SK-N-MC (cell line): ENCODE data around the gene ZNF576.
"Not testable (repeated sequence)": the region's sequence is repeated elsewhere in the genome, so short reads cannot be mapped to it uniquely, and the experiment has no call there.

ENCODE experiments used
- DNase-seq: peaks from one replicate; pipeline ENCODE4 v3.0.0-alpha.2; 2011; ENCODE audit warnings: low read depth, low spot score
- H3K27ac ChIP-seq: fragments of 200-600 bp; sonication (generic); 2 replicates; pipeline ENCODE4 v1.5.1; 2016; ENCODE audit warnings: mixed run types
- H3K36me3 ChIP-seq: fragments of 200-600 bp; sonication (generic); 2 replicates; pipeline ENCODE4 v1.6.1; 2017; ENCODE audit warnings: antibody characterized with exemption, low read length, mixed read lengths; ENCODE audit not compliant: insufficient read depth
- H3K4me3 ChIP-seq: fragments of 200-600 bp; sonication (generic); 2 replicates; pipeline ENCODE4 v1.5.1; 2016
- H3K9ac ChIP-seq: fragments of 200-600 bp; sonication (generic); 2 replicates; pipeline ENCODE4 v1.8.0; 2017; ENCODE audit warnings: mixed run types, mixed read lengths; ENCODE audit not compliant: insufficient read length
- H3K9me3 ChIP-seq: fragments of 200-600 bp; sonication (generic); 2 replicates; pipeline ENCODE4 v1.6.1; 2017; ENCODE audit warnings: low read depth, mild to moderate bottlenecking, antibody characterized with exemption, low read length, moderate library complexity, mixed read lengths
- EZH2 ChIP-seq: fragments of 200-600 bp; sonication (generic); IDR thresholded peaks from one replicate; pipeline ENCODE4 v1.6.1; 2017; ENCODE audit warnings: antibody characterized with exemption
- FOXP2 ChIP-seq: optimal IDR thresholded peaks from 2 replicates; pipeline ENCODE3; 2011; ENCODE audit warnings: mild to moderate bottlenecking, moderate library complexity; ENCODE audit not compliant: insufficient read depth; ENCODE audit errors: extremely low read length, control extremely low read depth
- POLR2AphosphoS5 ChIP-seq: IDR thresholded peaks from 2 replicates; pipeline ENCODE4 v1.6.1; 2012; ENCODE audit warnings: mild to moderate bottlenecking, low read depth, low read length, borderline replicate concordance

Gene ZNF576

DNA sequence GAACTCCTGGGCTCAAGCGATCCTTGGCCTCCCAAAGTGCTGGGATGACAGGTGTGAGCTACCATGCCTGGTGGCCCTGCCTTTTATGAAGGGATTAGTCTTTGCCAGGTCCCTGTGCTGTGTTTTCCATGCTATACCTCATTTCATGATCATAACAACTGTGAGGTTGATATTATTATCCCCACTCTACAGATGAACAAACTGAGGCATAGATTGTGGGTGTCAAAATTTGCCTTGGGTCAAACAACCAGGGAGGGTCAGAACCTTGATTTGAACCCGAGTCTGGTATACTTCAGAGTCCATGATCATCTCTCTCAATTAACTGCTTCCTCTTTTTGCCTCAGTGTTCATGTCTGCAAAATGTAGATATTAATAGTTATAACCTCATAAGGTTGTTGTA is 13.9 kb upstream of the ZNF576 start:
- Histone ChIP-seq H3K36me3 (no peaks in the 10 kb centered on the region), H3K9ac (no peak overlapping the region), H3K4me3 (no peak overlapping the region), H3K27ac (no peak overlapping the region), H3K9me3 (no peaks in the 10 kb centered on the region)
- TF ChIP-seq FOXP2 (no peak), EZH2 (no peak), POLR2AphosphoS5 (no peak)
- no peak for DNase-seq

DNA sequence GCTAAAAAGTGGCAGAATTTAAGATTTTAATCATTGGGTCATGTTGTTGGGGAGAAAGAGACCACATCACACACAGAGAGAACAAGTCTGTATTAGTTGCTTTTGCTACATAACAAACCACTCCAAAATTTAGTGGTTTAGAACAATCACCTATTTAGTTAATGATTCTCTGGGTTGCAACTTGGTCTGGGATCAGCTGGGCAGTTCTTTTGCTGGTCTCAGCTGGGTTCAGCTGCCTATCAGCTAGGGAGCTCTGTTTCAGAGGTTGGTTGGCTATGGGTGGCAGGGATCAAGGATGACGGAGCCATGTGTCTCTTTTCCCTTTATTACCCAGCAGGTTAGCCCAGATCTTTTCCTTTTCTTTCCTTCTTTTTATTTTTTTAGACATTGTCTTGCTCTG is 11.9 kb upstream of the ZNF576 start:
- DNase-seq: no peak
- H3K36me3 ChIP-seq: no peaks in the 10 kb centered on the region
- H3K27ac ChIP-seq: no peak overlapping the region
- no peak overlapping the region for H3K9ac ChIP-seq
- TF ChIP-seq POLR2AphosphoS5 (no peak), FOXP2 (no peak), EZH2 (no peak)
- no peak overlapping the region for H3K4me3 ChIP-seq
- H3K9me3 ChIP-seq: no peaks in the 10 kb centered on the region

DNA sequence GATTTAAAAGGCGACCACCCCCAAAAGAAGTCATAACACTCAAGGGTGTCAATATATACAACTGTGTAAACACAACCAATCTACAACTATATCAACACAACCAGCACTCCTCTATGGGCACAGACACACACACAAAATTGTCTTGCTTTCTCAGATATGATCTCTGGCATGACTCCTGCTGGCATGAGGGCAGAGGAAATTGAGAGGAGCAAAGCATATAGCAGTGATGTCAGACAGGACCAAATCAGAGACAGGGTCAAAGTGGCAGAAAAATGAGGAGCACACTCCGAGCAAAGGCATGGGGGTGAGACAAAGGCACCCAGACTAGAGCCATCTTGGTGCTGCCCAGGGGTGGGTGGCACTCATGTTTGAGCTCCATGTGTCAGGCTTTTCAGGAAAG is 10.0 kb upstream of the ZNF576 start:
- Histone ChIP-seq H3K9ac (no peak overlapping the region), H3K9me3 (no peaks in the 10 kb centered on the region)

DNA sequence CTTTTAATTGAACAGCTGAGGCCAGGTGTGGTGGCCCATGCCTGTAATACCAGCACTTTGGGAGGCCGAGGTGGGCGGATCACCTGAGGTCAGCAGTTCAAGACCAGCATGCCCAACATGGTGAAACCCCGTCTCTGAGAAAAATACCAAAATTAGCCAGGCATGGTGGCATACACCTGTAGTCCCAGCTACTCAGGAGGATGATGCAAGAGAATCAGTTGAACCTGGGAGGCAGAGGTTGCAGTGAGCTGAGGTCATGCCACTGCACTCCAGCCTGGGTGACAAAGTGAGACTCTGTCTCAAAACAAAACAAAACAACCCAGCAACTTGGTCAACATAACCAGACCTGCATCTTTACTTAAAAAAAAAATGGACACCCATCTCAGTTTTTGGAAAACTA is 9.4 kb upstream of the ZNF576 start:
- not testable (repeated sequence) for DNase-seq, H3K9ac ChIP-seq, H3K9me3 ChIP-seq, H3K27ac ChIP-seq, H3K36me3 ChIP-seq, H3K4me3 ChIP-seq

More for the DNA sequence above, 10.0 kb upstream of the ZNF576 start:
- Histone ChIP-seq H3K36me3 (no peaks in the 10 kb centered on the region), H3K4me3 (no peak overlapping the region), H3K27ac (no peak overlapping the region)
- no peak for DNase-seq
- no peak for TF ChIP-seq FOXP2
- no peak for TF ChIP-seq POLR2AphosphoS5
- no peak for TF ChIP-seq EZH2

DNA sequence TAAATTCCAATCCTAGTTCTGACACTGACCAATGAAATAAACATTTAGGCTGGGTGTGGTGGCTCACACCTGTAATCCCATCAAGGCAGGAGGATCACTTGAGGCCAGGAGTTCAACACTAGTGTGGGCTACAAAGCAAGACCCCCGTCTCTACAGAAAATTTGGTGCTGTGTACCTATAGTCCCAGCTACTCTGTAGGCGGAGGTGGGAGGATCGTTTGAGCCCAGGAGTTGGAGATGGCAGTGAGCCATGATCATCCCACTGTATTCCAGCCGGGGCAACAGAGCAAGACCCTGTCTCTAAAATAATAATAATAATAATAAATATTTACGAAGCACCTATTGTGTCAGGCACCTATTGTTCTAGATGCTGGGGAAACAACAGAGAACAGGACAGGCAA is 7.1 kb upstream of the ZNF576 start:
- H3K9me3 ChIP-seq: no peaks in the 10 kb centered on the region
- DNase-seq: no peak
- no peak overlapping the region for H3K4me3 ChIP-seq
- H3K36me3 ChIP-seq: no peaks in the 10 kb centered on the region; the same call in 1 of the 2 replicates
- H3K9ac ChIP-seq: no peak overlapping the region
- TF ChIP-seq POLR2AphosphoS5 (no peak), FOXP2 (no peak), EZH2 (no peak)
- no peak overlapping the region for H3K27ac ChIP-seq

DNA sequence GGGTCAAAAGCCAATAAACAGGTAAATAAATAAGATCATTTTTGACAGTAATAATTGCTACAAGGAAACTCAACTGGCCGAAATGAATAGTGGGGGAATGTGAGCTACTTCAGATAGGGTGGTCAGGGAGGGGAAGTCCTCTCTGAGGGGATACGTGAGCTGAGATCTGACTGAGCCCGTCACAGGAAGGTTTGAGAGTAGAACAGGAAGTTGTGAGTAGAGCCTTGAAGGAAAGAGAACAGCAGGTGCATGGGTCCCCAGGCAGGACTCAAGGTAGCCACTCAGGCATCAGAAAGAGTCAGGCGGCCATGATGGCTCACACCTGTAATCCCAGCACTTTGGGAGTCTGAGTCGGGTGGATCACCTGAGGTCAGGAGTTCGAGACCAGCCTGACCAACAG is 6.7 kb upstream of the ZNF576 start:
- no peak overlapping the region for H3K9ac ChIP-seq
- DNase-seq: no peak
- no peaks in the 10 kb centered on the region; the same call in 1 of the 2 replicates for H3K36me3 ChIP-seq
- no peaks in the 10 kb centered on the region for H3K9me3 ChIP-seq
- H3K27ac ChIP-seq: no peak overlapping the region
- TF ChIP-seq EZH2 (no peak), FOXP2 (no peak), POLR2AphosphoS5 (no peak)
- no peak overlapping the region for H3K4me3 ChIP-seq

DNA sequence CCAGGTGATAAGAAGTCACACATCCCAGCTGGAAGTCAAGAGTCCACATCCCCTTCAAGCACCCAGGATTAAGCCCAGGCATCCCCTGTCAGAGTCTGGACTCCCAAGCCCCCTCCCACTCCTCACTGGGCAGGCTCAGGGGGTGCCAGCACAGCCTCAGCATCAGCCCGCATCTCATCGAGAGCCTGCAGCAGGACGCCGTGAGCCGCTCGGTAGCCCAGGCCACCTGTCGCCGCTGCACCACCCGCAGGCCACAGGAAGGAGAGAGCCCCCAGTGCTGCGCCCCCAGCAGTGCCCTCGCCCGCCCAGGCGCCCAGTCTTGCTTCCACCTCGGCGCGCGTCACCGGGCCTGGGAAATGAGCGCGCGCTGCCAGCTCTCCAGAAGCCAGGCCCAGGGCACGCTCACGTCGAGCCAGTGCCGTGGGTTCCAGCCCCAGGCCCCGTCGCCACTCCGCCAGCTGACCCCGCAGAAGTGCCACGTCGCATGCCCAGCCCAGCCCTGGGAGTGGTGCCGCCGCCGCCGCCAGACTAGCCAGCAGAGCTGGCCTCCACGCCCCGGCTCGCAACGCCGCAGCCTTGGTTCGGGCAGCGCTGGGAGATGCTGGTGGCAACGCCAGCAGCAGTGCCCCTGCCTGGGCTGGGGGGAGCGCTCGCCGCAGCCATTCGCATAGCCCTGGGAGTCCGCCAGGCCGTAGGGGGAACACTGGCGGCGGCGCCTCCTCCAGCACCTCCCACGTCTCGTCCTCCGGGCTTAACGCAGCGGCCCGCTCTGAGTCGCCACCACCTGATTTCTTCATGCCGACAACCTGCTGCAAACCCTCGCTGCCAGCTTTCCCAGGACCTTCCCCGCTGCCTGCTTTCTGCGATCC is 4.3 kb upstream of the ZNF576 start:
- Histone ChIP-seq H3K9me3 (no peaks in the 10 kb centered on the region), H3K27ac (no peak overlapping the region), H3K9ac (no peak overlapping the region), H3K4me3 (no peak overlapping the region), H3K36me3 (no peaks in the 10 kb centered on the region; the same call in 1 of the 2 replicates)
- DNase-seq: no peak
- no peak for TF ChIP-seq EZH2
- TF ChIP-seq FOXP2: no peak
- TF ChIP-seq POLR2AphosphoS5: no peak

DNA sequence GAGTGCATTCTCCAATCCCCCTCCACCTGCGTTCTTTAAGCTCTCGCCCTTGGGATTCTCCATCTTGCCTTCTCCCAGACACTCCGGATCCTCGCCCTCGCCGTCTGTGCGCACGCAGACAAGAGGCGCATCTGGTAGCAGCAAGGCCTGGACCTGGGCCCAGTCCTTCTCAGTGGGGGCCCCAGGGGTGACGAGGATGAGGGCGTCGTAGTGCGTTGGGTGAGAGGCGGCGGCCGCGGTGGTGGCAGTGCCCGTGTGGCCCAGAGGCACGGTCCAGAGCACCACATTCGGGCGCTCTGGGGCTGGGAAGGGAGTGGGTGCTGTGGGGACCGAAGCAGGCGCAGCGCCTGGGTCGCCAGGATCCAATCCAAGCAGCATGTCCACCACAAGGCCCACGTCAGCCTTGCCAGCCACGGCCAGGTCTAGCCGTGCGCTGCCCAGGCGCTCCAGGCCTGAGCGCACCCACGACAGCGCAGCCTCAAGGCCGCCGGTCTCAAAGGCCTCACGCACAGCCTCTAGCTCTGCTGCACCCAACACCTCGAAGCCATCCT is 3.5 kb upstream of the ZNF576 start:
- no peak overlapping the region for H3K9ac ChIP-seq
- H3K36me3 ChIP-seq: no peaks in the 10 kb centered on the region; the same call in 1 of the 2 replicates
- no peak for DNase-seq
- TF ChIP-seq POLR2AphosphoS5 (no peak), FOXP2 (no peak), EZH2 (no peak)
- H3K4me3 ChIP-seq: no peak overlapping the region
- H3K27ac ChIP-seq: no peak overlapping the region
- no peaks in the 10 kb centered on the region for H3K9me3 ChIP-seq

DNA sequence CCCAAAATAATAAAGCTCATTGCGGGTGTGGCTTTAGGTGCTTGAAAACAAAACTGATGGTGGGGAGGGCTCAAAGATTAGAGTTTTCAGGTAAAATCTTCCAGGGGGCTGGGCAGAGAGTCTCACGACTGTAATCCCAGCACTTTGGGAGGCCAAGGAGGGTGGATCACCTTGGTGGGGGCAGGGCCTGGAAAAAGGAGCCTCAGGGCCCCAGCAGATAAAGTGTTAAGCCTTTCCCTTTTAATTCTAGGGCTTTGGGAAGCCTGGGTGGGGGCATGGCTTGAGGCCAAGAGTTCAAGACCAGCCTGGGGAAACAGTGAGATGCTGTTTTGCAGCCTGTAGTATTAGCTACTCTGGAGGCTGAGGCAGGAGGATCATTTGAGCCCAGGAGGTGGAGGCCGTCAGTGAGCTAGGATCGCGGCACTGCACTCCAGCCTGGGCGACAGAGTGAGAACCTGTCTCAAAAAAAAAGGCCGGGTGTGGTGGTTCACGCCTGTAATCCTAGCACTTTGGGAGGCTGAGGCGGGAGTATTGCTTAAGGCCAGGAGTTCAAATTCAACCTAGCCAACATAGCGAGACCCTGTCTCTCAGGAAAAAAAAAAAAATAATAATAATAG is 2.2 kb upstream of the ZNF576 start:
- TF ChIP-seq POLR2AphosphoS5: no peak
- no peak for TF ChIP-seq FOXP2
- no peak for TF ChIP-seq EZH2
- H3K9ac ChIP-seq: no peak overlapping the region

More for the DNA sequence above, 2.2 kb upstream of the ZNF576 start:
- H3K9me3 ChIP-seq: no peaks in the 10 kb centered on the region
- H3K4me3 ChIP-seq: no peak overlapping the region
- peaks cover 3% of the 10 kb centered on the region; the same call in 1 of the 2 replicates for H3K36me3 ChIP-seq
- no peak for DNase-seq
- H3K27ac ChIP-seq: no peak overlapping the region
